WI38 (cell line): ENCODE data around the gene PTK6.
"Not testable (repeated sequence)": the region's sequence is repeated elsewhere in the genome, so short reads cannot be mapped to it uniquely, and the experiment has no call there.

Experiments
- H3K4me3 ChIP-seq: 2 replicates; pipeline ENCODE4 v1.5.1; 2011; ENCODE audit warnings: low read depth, mild to moderate bottlenecking, control low read depth, low read length
- TF ChIP-seq, protein P1 (sequence below): IDR thresholded peaks from 2 replicates; pipeline ENCODE4 v1.5.1; 2012; ENCODE audit warnings: low read depth, mild to moderate bottlenecking, control low read depth, low read length

The PTK6 gene

DNA sequence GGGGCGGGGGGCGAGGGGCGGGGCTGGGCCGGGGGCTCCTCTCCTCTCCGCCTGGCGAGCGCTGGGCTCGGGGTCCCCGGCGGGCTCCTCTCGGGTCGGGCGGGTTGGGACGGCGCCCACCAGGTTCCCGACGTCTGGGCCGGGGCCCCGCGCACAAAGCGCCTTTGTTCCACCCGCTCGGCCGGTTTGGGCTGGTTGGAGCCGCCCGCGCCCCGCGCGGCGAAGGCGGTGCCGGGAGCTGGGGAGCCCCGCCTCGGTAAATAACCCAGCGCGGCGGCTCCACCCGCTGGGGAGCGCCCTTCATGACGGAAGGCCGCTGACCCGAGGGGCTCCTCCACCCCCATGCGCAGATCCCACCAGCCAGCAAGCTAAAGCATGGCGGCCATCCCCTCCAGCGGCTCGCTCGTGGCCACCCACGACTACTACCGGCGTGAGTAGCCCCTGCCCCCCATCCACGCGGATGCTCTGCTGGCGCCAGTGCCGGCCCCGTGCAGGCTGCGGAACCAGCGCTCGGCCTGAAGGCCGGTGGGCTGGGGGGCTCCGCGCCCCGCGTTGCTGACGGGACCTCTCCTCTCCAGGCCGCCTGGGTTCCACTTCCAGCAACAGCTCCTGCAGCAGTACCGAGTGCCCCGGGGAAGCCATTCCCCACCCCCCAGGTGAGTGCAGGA is 16.1 kb downstream of the PTK6 start:
- TF ChIP-seq, protein P1, sequence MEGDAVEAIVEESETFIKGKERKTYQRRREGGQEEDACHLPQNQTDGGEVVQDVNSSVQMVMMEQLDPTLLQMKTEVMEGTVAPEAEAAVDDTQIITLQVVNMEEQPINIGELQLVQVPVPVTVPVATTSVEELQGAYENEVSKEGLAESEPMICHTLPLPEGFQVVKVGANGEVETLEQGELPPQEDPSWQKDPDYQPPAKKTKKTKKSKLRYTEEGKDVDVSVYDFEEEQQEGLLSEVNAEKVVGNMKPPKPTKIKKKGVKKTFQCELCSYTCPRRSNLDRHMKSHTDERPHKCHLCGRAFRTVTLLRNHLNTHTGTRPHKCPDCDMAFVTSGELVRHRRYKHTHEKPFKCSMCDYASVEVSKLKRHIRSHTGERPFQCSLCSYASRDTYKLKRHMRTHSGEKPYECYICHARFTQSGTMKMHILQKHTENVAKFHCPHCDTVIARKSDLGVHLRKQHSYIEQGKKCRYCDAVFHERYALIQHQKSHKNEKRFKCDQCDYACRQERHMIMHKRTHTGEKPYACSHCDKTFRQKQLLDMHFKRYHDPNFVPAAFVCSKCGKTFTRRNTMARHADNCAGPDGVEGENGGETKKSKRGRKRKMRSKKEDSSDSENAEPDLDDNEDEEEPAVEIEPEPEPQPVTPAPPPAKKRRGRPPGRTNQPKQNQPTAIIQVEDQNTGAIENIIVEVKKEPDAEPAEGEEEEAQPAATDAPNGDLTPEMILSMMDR, result no peak

DNA sequence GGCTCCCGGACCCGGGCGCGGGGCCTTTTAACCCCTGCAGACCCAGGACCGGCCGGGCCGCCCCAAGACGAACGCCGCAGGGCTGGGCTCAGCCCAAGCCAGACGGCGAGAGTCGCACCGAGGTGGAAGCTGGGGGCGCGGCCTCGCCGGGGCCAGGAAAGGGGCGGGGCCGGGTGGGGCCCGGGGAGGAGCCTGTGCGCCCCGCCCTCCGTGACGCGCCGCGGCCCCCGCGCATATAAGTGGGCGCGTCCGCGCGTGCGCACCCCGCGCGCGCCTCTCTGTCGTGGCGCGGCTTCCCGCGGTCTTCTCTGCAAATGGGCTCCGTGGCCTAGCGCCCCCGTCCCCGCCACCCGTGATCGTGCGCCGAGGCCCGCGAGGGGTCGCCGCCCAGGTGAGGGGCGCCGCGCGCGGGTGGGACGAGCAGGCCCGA is 16.7 kb downstream of the PTK6 start, which contains the start of gene PPDPF:
PPDPF (plus strand) TSS at position 262 of the 430 bp plus-strand sequence. CDS start 544 bp downstream, outside the sequence.
- peak within 1 kb of the TSS; percentile 89 for H3K4me3 ChIP-seq
- TF ChIP-seq, protein P1, result no peak

More for the DNA sequence above, 16.1 kb downstream of the PTK6 start:
- H3K4me3 ChIP-seq, result peak overlapping the region; percentile 89

DNA sequence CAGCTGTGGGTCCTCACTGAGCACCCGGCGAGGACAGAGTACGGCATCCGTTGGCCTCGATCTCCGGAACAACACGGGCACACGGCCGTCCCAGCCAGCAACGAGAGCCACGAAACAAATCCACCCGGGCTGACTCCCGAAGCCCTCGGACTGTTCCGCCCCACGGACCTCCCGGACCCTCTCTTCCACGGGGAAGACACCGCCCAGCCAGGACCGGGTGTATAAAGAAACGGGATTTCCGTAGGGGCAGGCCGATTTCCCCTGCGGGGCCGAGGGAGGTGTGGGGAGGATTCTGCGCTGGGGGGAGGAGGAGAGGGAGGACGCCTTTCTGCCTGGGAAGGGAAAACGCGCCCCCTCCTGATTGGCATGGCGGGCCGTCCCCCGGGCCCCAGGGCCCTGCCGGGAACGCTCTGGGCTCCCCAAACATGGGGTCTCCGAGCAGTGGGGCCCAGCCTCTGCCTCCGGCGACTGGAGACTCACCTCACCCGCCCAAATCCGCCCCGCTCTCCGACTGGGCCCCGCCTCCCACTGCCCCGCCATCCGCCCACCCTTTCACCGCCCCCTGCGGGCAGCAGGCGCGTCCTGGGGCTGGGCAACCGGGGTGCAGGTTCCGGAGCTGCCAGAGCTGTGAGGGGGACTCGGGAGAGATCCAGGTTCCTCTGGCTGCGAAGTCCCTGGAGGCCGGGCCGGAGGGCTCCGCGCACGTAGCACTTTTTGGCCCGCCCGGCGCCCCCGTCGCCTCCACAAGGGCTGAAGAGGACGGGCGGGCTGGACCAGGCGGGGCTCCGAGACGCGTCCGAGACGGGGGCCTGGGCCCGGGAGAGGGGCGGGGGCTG is 17.3 kb downstream of the PTK6 start:
- peak overlapping the region; percentile 89 for H3K4me3 ChIP-seq

DNA sequence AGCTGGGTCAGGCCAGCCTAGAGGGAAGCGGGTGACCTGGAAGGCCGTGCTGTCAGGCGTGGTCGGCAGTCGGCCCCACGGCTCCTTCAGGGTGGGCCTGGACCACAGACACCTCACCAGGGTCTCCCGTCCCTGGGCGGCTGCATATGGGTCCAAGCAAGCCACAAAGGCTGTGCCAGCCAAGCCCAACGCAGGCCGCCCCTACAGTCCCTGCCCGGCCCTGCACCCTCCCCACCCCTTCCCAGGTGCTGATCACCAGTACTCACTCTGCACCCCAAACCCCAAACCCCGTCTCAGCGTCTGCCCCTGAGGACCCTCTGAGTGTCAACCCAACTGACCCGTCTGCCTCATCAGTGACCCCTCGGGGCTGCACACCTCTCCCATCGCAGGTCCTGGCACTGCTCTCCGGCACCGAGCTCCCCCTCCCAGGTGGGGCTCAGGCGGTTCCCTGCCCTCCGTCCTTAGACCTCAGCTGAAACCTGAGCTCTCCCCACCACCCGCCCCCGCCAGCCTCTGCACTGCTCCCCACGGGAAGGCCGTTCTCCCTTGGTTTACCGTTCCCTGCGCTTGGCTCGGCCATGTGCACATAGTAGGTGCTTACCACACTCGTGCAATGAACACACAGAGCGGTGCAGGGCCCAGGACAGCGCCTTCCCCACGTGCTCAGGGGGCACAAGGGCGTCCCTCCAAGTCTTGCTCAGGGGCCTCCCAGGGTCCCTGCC is 18.1 kb downstream of the PTK6 start:
- TF ChIP-seq, protein P1, result no peak
- peak overlapping the region; percentile 89 for H3K4me3 ChIP-seq

More for the DNA sequence above, 17.3 kb downstream of the PTK6 start:
- TF ChIP-seq, protein P1, result peak; percentile 17; the same call in 1 of the 2 replicates

DNA sequence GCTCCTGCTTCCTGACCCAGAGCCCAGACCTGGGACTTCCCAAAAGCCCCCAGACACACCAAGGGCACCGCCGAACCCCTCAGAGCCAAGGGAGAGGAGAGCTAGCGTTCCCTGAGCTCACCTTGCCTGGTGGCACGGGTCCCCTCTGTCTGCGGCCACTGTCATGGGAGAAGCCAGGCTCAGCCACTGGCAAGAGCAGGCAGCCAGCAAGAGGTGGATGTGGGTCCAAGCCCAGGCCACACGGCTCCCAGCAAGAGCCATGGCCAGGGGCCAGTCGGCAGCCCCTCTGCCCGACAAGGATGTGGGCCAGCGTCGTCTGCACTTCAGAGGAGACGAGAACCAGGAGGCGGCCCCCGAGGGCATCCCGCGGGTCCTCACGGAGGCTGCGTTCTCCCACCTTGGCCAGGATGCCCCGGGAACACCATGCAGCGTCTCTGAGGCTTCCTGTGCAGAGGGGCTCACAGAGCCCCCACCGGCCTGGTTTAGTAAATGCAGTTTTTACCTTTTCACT is 18.8 kb downstream of the PTK6 start:
- TF ChIP-seq, protein P1, result no peak
- H3K4me3 ChIP-seq, result no peak overlapping the region

DNA sequence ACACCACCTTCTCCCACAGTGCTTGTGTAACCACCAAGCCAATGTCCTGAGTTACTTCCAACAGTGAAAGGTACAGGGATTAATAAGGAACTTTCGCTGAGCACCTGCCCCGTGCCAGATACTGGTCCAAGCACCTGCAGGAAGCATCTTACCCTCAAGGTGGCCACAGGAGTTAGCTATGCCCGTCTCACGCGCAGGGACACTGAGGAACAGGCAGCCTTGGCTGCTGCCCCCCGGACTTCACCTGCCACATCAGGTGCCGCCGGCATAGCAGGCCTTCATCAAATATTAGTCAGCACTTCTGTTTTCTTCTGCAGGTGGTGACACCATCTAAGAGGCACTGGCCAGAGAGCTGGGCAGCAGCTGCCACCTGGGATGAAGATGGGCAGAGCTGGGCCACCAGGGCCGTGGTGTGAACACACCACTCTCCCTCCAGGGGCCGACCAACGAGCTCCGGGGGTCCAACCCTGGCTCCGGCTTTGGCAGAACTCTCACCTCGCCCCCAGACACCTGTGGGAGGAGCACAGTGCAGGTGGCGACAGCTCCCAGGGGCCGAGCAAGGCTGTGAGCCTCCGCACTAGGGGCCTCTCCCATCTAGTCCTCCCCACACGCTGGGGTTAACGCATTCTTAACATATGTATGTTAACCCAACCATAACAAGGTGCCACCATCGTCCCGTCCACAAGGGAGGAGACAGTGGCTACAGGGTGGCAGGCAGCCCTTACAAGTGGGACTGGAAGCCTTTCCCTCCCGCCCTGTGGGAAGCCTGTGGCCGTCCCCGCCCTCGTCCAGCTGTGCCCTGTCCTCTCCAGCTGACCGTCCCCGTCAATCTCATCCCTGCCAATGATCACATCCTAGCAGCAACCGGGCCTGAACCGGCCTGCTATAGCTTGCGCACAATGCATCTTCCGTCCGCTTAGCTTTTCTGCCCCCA is 19.5 kb downstream of the PTK6 start:
- TF ChIP-seq, protein P1, result no peak
- no peak overlapping the region for H3K4me3 ChIP-seq

DNA sequence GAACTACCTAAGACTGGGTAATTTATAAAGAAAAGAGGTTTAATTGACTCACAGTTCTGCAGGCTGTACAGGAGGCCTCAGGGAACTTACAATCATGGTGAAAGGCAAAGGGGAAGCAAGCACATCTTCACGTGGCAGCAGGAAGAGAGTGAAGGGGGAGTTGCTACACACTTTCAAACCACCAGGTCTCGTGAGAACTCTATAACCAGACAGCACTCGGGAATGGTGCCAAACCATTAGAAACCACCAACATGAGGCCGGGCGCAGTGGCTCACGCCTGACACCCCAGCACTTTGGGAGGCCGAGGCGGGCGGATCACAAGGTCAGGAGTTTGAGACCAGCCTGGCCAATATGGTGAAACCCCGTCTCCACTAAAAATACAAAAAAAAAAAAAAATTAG is 22.7 kb downstream of the PTK6 start:
- not testable (repeated sequence) for H3K4me3 ChIP-seq
